CD14-positive monocyte (primary cell): ENCODE measurements around the gene PLOD1. TPM values are rescaled to one million over a fixed set of nuclear protein-coding genes. Genes with fewer than 3 reads are reported as not detected.

Experiments
- DNase-seq, 3 donors: peaks; one replicate each; pipeline ENCODE4 v3.0.0-alpha.2; 2011 to 2022
- H2AFZ ChIP-seq: 2 replicates; pipeline ENCODE4 v1.6.0; 2012; ENCODE audit warnings: mild to moderate bottlenecking, low read depth, low read length, inconsistent platforms; ENCODE audit not compliant: insufficient read depth, poor library complexity, severe bottlenecking
- H3K27ac ChIP-seq, 2 donors: 1 replicate in 1 of 2; 2 replicates in 1 of 2; pipeline ENCODE4 v1.5.1; 2012 to 2013; ENCODE audit warnings: low read length in 2 of 2, control low read depth in 1 of 2, inconsistent platforms in 1 of 2, low read depth in 1 of 2, mild to moderate bottlenecking in 1 of 2
- H3K27me3 ChIP-seq, 2 donors: one replicate each; pipeline versions ENCODE4 v1.6.0 to v1.6.1; 2011 to 2013; ENCODE audit warnings: low read length in 2 of 2; ENCODE audit not compliant: control insufficient read depth in 2 of 2, insufficient read depth in 2 of 2
- H3K36me3 ChIP-seq, 2 donors: replicated peaks in 1 of 2; 1 replicate in 1 of 2; 2 replicates in 1 of 2; pipeline versions ENCODE4 v1.5.1 to v1.6.1; 2012 to 2013; ENCODE audit warnings: low read length in 2 of 2, control low read depth in 1 of 2, inconsistent platforms in 1 of 2, mild to moderate bottlenecking in 1 of 2; ENCODE audit not compliant: insufficient read depth in 2 of 2, control insufficient read depth in 1 of 2
- H3K4me1 ChIP-seq, 2 donors: 1 replicate in 1 of 2; 2 replicates in 1 of 2; pipeline versions ENCODE4 v1.5.1 to v1.6.1; 2012 to 2013; ENCODE audit warnings: low read length in 2 of 2, control low read depth in 1 of 2, inconsistent platforms in 1 of 2, mild to moderate bottlenecking in 1 of 2, moderate library complexity in 1 of 2; ENCODE audit not compliant: insufficient read depth in 2 of 2, control insufficient read depth in 1 of 2
- H3K4me2 ChIP-seq: replicated peaks from 2 replicates; pipeline ENCODE3; 2012; ENCODE audit warnings: low read length, moderate library complexity, mild to moderate bottlenecking; ENCODE audit not compliant: poor library complexity, severe bottlenecking; ENCODE audit errors: extremely low read depth
- H3K4me3 ChIP-seq, 3 experiments: fragments of 200-600 bp in 1 of 3; sonication (generic) in 1 of 3; replicated peaks in 1 of 3; 1 replicate in 2 of 3; 2 replicates in 1 of 3; pipeline ENCODE4 v1.5.1; 2011 to 2013; ENCODE audit warnings: low read length in 3 of 3, mild to moderate bottlenecking in 3 of 3, control low read depth in 2 of 3, low read depth in 2 of 3, inconsistent platforms in 1 of 3, moderate library complexity in 1 of 3
- H3K79me2 ChIP-seq: 2 replicates; pipeline ENCODE4 v1.6.0; 2012; ENCODE audit warnings: mild to moderate bottlenecking, control low read depth, inconsistent platforms, low read length, moderate library complexity; ENCODE audit not compliant: insufficient read depth
- H3K9ac ChIP-seq: 2 replicates; pipeline ENCODE4 v1.6.0; 2017; ENCODE audit warnings: low read length, mild to moderate bottlenecking; ENCODE audit not compliant: insufficient read depth, poor library complexity, severe bottlenecking
- H3K9me3 ChIP-seq, 2 donors: replicated peaks in 1 of 2; 1 replicate in 1 of 2; 2 replicates in 1 of 2; pipeline versions ENCODE4 v1.5.1 to v1.6.1; 2012 to 2013; ENCODE audit warnings: low read length in 2 of 2, control low read depth in 1 of 2; ENCODE audit not compliant: control insufficient read depth in 1 of 2, insufficient read depth in 1 of 2
- H4K20me1 ChIP-seq: 2 replicates; pipeline ENCODE4 v1.6.0; 2012; ENCODE audit warnings: mild to moderate bottlenecking, low read length, control low read depth, moderate library complexity; ENCODE audit not compliant: insufficient read depth
- H3K27ac Mint-ChIP-seq, 7 donors: one replicate each; pipeline ENCODE4 v1.8.0; 2020; ENCODE audit warnings: mild to moderate bottlenecking in 7 of 7, mixed read lengths in 7 of 7, moderate library complexity in 6 of 7, inconsistent platforms in 2 of 7
- H3K27me3 Mint-ChIP-seq, 3 donors: one replicate each; pipeline ENCODE4 v1.8.0; 2021 to 2022; ENCODE audit warnings: low read depth in 3 of 3, mild to moderate bottlenecking in 3 of 3, mixed read lengths in 3 of 3, moderate library complexity in 3 of 3, inconsistent platforms in 1 of 3
- H3K36me3 Mint-ChIP-seq, 2 donors: one replicate each; pipeline ENCODE4 v1.8.0; 2020; ENCODE audit warnings: mixed read lengths in 2 of 2, inconsistent platforms in 1 of 2, mild to moderate bottlenecking in 1 of 2
- H3K4me1 Mint-ChIP-seq: one replicate; pipeline ENCODE4 v1.8.0; 2020; ENCODE audit warnings: mild to moderate bottlenecking, mixed read lengths
- H3K4me3 Mint-ChIP-seq, 2 donors: one replicate each; pipeline ENCODE4 v1.8.0; 2020; ENCODE audit warnings: mild to moderate bottlenecking in 2 of 2, mixed read lengths in 2 of 2, moderate library complexity in 1 of 2
- H3K9me3 Mint-ChIP-seq, 7 donors: one replicate each; pipeline ENCODE4 v1.8.0; 2020 to 2022; ENCODE audit warnings: mixed read lengths in 7 of 7, mild to moderate bottlenecking in 6 of 7, moderate library complexity in 6 of 7, inconsistent platforms in 2 of 7
- WGBS: methylation state at CpG from one replicate; pipeline ENCODE4 v1.1.5; 2013; ENCODE audit warnings: missing lambda C conversion rate; ENCODE audit not compliant: insufficient coverage; 5-methylcytosine and 5-hydroxymethylcytosine counted together
- intact Hi-C, 2 donors: fragments of 100-400 bp; cut with micrococcal nuclease; formaldehyde crosslinking; loops; one replicate each; pipeline versions ENCODE4 v1.15.0 to v1.15.1; 2023
- polyA plus RNA-seq, 3 donors: library from polyadenylated mRNA; depleted of rRNA in 1 of 3; unstranded in 2 of 3; stranded (reverse) in 1 of 3; fragments of 300-500 nt in 2 of 3; fragments of >200 nt in 1 of 3; fragmentation: Illumina TruSeq in 2 of 3; gene quantifications; 1 replicate in 2 of 3; 2 replicates in 1 of 3; pipeline ENCODE4 v1.2.3, GENCODE V29; 2012 to 2021
- TF ChIP-seq, protein P1 (sequence below): fragments of 200-600 bp; IDR thresholded peaks from one replicate; pipeline ENCODE4 v1.8.0; 2022; ENCODE audit warnings: antibody characterized with exemption, mild to moderate bottlenecking

The PLOD1 gene
- polyA plus RNA-seq, 3 donors, result 44.5 to 53.4 (median 53.1) TPM

DNA sequence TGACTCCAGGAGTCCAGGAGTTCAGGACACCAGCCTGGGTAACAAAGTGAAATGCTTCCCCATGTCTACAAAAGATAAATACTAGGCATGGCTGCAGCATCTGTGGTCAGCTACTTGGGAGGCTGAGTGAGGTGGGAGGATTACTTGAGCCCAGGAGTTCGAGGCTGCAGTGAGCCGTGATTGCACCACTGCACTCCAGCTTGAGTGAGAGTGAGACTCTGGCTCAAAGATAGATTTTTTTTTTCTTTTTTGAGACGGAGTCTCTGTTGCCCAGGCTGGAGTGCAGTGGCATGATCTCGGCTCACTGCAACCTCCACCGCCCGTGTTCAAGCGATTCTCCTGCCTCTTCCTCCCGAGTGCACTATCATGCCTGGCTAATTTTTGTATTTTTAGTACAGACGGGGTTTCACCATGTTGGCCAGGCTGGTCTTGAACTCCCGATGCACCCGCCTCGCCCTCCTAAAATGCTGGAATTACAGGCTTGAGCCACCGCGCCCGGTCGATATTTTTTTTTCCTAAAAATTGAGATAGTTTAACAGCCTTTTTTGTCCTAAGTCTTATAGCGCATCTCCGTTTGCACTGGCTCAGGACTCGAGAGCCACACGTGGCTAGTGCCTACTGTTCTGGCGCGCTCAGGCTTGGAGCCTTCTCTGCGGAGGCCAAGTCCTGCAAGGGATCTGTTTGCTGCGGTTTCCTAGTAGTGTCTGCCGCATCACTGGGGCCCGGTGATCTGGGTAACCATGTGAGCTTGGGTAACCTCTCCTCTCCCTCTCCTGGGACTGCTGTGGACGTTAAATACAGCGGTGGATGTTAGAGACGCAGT is 44.7 kb downstream of the PLOD1 start:
- Histone ChIP-seq H3K27me3 (no peaks in the 10 kb centered on the region), H3K4me3 (peak overlapping the region; percentile 74 to 91 (median 86)), H3K4me1 (peaks cover 43 to 52% of the 10 kb centered on the region in 2 donors), H3K36me3 (peaks cover 27 to 41% of the 10 kb centered on the region in 2 donors), H3K79me2 (peaks cover 41% of the 10 kb centered on the region), H4K20me1 (no peaks in the 10 kb centered on the region), H3K27ac (peak overlapping the region; percentile 73 to 97), H2AFZ (peak overlapping the region; percentile 93), H3K4me2 (peak overlapping the region; percentile 97), H3K9ac (peak overlapping the region; percentile 94), H3K9me3 (no peaks in the 10 kb centered on the region)
- H3K27ac Mint-ChIP-seq, result peak overlapping the region; percentile 91 to 96 (median 92)
- H3K4me1 Mint-ChIP-seq, result peaks cover 52% of the 10 kb centered on the region
- TF ChIP-seq, protein P1, sequence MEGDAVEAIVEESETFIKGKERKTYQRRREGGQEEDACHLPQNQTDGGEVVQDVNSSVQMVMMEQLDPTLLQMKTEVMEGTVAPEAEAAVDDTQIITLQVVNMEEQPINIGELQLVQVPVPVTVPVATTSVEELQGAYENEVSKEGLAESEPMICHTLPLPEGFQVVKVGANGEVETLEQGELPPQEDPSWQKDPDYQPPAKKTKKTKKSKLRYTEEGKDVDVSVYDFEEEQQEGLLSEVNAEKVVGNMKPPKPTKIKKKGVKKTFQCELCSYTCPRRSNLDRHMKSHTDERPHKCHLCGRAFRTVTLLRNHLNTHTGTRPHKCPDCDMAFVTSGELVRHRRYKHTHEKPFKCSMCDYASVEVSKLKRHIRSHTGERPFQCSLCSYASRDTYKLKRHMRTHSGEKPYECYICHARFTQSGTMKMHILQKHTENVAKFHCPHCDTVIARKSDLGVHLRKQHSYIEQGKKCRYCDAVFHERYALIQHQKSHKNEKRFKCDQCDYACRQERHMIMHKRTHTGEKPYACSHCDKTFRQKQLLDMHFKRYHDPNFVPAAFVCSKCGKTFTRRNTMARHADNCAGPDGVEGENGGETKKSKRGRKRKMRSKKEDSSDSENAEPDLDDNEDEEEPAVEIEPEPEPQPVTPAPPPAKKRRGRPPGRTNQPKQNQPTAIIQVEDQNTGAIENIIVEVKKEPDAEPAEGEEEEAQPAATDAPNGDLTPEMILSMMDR, result no peak
- H3K36me3 Mint-ChIP-seq, result peaks cover 36 to 44% of the 10 kb centered on the region in 2 donors
- peak overlapping the region; percentile 84 for H3K4me3 Mint-ChIP-seq
- H3K27me3 Mint-ChIP-seq, result peaks cover 0 to 1% (median 0%) of the 10 kb centered on the region in 3 donors
- intact Hi-C loops, result loop anchor here (5.0 kb wide), 2 partner anchors 47 to 72 kb away; partner anchors contain the start of gene PLOD1 (in 1 of the 2)
- 73% methylated on average over 22 of the region's 29 CpGs for WGBS
- H3K9me3 Mint-ChIP-seq, result peaks cover 0 to 2% (median 0%) of the 10 kb centered on the region in 7 donors
- DNase-seq, result no peak

DNA sequence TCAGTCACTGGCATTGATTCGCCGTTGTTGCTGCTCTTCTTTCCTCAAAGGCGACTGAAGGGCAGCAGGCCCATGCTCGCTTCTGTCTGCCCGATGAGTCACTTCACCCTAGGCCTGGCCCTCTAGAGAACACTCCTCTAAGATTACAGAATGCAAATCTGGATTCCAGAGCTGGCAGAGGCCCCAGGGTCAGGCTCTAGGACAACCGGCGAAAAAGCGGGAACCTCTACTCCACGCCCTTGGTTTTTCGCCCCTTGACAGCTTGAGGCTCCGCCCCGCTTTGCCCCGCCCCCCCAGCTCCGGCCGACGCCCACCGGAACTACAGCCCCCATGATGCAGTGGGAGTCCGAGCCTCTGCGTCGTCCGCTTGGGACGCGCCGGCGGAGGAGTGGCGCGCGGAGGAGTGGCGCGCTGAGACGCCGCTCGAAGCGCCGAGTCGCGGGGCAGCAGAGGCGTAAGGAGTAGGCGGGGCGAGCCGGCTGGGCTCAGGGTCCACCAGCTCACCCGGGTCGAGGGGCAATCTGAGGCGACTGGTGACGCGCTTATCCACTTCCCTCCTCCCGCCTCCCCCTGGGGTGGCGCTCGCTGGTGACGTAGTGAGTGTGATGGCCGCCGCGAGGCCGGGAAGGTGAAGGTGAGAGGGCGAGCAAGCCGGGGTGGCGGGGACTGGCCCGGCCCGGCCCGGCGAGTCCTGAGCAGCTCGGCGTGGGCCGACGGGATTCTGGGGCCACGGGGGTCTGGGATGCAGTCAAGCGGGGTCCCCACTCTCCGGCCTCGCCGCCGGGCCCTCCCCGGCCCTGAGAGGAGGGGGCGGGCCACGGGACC is 45.5 kb downstream of the PLOD1 start, which contains the start of gene MFN2:
Gene MFN2, plus strand, starts transcription at position 594 of the 825 bp plus-strand sequence. CDS start 8,725 bp downstream, outside the sequence.
- Mint-ChIP-seq H3K27ac (peak within 1 kb of the TSS; percentile 91 to 97 (median 94)), H3K4me1 (peaks cover 60% of the 10 kb centered on the region), H3K36me3 (peaks cover 36 to 44% of the 10 kb centered on the region in 2 donors), H3K9me3 (peaks cover 0 to 2% (median 0%) of the 10 kb centered on the region in 7 donors), H3K4me3 (peak within 1 kb of the TSS; percentile 84 to 89), H3K27me3 (peaks cover 0 to 1% (median 0%) of the 10 kb centered on the region in 3 donors)
- Histone ChIP-seq H3K9me3 (no peaks in the 10 kb centered on the region), H3K4me3 (peak within 1 kb of the TSS; percentile 74 to 91 (median 86)), H3K4me2 (peak within 1 kb of the TSS; percentile 97), H3K79me2 (peaks cover 49% of the 10 kb centered on the region), H4K20me1 (no peaks in the 10 kb centered on the region), H3K36me3 (peaks cover 22 to 41% of the 10 kb centered on the region in 2 donors), H2AFZ (peak within 1 kb of the TSS; percentile 93), H3K4me1 (peaks cover 51 to 60% of the 10 kb centered on the region in 2 donors), H3K27ac (peak within 1 kb of the TSS; percentile 73 to 97), H3K27me3 (no peaks in the 10 kb centered on the region), H3K9ac (peak within 1 kb of the TSS; percentile 94)
- under 1% methylated on average over 60 of the region's 74 CpGs for WGBS
- TF ChIP-seq, protein P1, result no peak
- intact Hi-C loops, result loop anchor here (5.0 to 10.0 kb wide), 4 partner anchors 37 to 175 kb away; partner anchors contain the start of genes CLCN6 (in 1 of the 2), MIIP (in 1 of the 2), MTHFR (in 1 of the 2) and PLOD1 (in 1 of the 2)
- DNase-seq, result peak; percentile 90 to 95 (median 92)
